GM12801 (cell line): ENCODE data around the gene CLEC4C.
"Not testable (repeated sequence)": the region's sequence is repeated elsewhere in the genome, so short reads cannot be mapped to it uniquely, and the experiment has no call there.

Source experiments
- CTCF ChIP-seq: IDR thresholded peaks from one replicate; pipeline ENCODE4 v1.5.1; 2011; ENCODE audit warnings: control low read depth; ENCODE audit not compliant: insufficient read length; ENCODE audit errors: extremely low read depth

The CLEC4C gene

GRCh38 chr12:7747246-7747645 lies at the start of gene CLEC4C:
CLEC4C (minus strand) TSS chr12:7747375; CDS start chr12:7747348, 27 bp downstream.
- no peak for TF ChIP-seq CTCF

- TF ChIP-seq CTCF = no peak
Measured at GRCh38 chr12:7793211-7793610, 46.0 kb upstream of the CLEC4C start.

GRCh38 chr12:7788884-7789528 lies 41.8 kb upstream of the CLEC4C start, which contains the start of gene NANOG:
NANOG (plus strand) TSS chr12:7789402; CDS start chr12:7789615, 213 bp downstream.
- TF ChIP-seq CTCF = not testable (repeated sequence)

GRCh38 chr12:7788294-7788660 lies 41.1 kb upstream of the CLEC4C start:
- TF ChIP-seq CTCF = no peak

- TF ChIP-seq CTCF = no peak
Measured at GRCh38 chr12:7787574-7788293, 40.6 kb upstream of the CLEC4C start.

- TF ChIP-seq CTCF = no peak
Measured at GRCh38 chr12:7784701-7785100, 37.5 kb upstream of the CLEC4C start.

- TF ChIP-seq CTCF = no peak
Measured at GRCh38 chr12:7782055-7782454, 34.9 kb upstream of the CLEC4C start.
